HEK293 (cell line): ENCODE results near the gene TMEM250.

Experiments
- CTCF ChIA-PET: fragments of 350-600 bp; formaldehyde crosslinking; extraction: SDS; loops from one replicate; lab custom pipeline; 2021; ENCODE audit warnings: antibody characterized with exemption; lab: Yijun Ruan, JAX
- POLR2A ChIA-PET: fragments of 300-600 bp; formaldehyde crosslinking; extraction: SDS; loops from one replicate; lab custom pipeline; 2020; ENCODE audit warnings: antibody characterized with exemption, inconsistent platforms; lab: Yijun Ruan, JAX
- H3K27ac ChIP-seq: fragments of 200-500 bp; sonication (Bioruptor generic); 2 replicates; pipeline ENCODE4 v1.5.1; 2014; ENCODE audit warnings: low read depth, low read length, control low read depth, inconsistent platforms; ENCODE audit errors: extremely low read depth
- H3K36me3 ChIP-seq, 2 experiments: fragments of 200-500 bp in 1 of 2; sonication (Bioruptor generic) in 1 of 2; 1 replicate in 1 of 2; 2 replicates in 1 of 2; pipeline ENCODE4 v1.5.1; 2014 to 2017; ENCODE audit warnings: inconsistent platforms in 2 of 2, low read length in 2 of 2; ENCODE audit not compliant: control insufficient read depth in 2 of 2, insufficient read depth in 1 of 2
- H3K4me1 ChIP-seq: fragments of 200-500 bp; sonication (Bioruptor generic); 2 replicates; pipeline ENCODE4 v1.5.1; 2014; ENCODE audit warnings: mild to moderate bottlenecking, low read length, inconsistent platforms; ENCODE audit not compliant: control insufficient read depth, insufficient read depth
- H3K4me3 ChIP-seq: 2 replicates; pipeline ENCODE4 v1.5.1; 2011; ENCODE audit warnings: low read depth, mild to moderate bottlenecking, control low read depth, low read length, moderate library complexity
- H3K9me3 ChIP-seq: fragments of 200-500 bp; sonication (Bioruptor generic); 2 replicates; pipeline ENCODE4 v1.5.1; 2014; ENCODE audit warnings: low read depth, low read length, inconsistent platforms; ENCODE audit not compliant: control insufficient read depth, insufficient read depth
- KLF1 ChIP-seq: fragments of 450-650 bp; formaldehyde crosslinking; IDR thresholded peaks from 2 replicates; pipeline ENCODE4 v1.5.1; 2016; ENCODE audit warnings: missing biosample characterization, missing genetic modification characterization
- KLF7 ChIP-seq: fragments of 450-650 bp; formaldehyde crosslinking; IDR thresholded peaks from 2 replicates; pipeline ENCODE4 v1.5.1; 2016; ENCODE audit warnings: missing biosample characterization, missing genetic modification characterization, borderline replicate concordance
- KLF8 ChIP-seq: fragments of 450-650 bp; formaldehyde crosslinking; IDR thresholded peaks from 2 replicates; pipeline ENCODE4 v1.5.1; 2016; ENCODE audit warnings: missing biosample characterization, missing genetic modification characterization
- MZF1 ChIP-seq: fragments of 450-650 bp; formaldehyde crosslinking; IDR thresholded peaks from 2 replicates; pipeline ENCODE4 v1.5.1; 2017; ENCODE audit warnings: missing biosample characterization, missing genetic modification characterization, borderline replicate concordance
- SCRT2 ChIP-seq: fragments of 450-650 bp; formaldehyde crosslinking; IDR thresholded peaks from 2 replicates; pipeline ENCODE4 v1.5.1; 2016; ENCODE audit warnings: missing biosample characterization, missing genetic modification characterization
- SP3 ChIP-seq: fragments of 450-650 bp; formaldehyde crosslinking; IDR thresholded peaks from 2 replicates; pipeline ENCODE4 v1.5.1; 2016; ENCODE audit warnings: missing biosample characterization, missing genetic modification characterization
- ZBTB20 ChIP-seq: fragments of 450-650 bp; formaldehyde crosslinking; IDR thresholded peaks from 2 replicates; pipeline ENCODE4 v1.5.1; 2016; ENCODE audit warnings: missing biosample characterization, missing genetic modification characterization
- ZBTB48 ChIP-seq: fragments of 450-650 bp; formaldehyde crosslinking; IDR thresholded peaks from 2 replicates; pipeline ENCODE4 v1.5.1; 2016; ENCODE audit warnings: missing biosample characterization, missing genetic modification characterization
- ZNF10 ChIP-seq: fragments of 450-650 bp; formaldehyde crosslinking; IDR thresholded peaks from 2 replicates; pipeline ENCODE4 v1.5.1; 2017; ENCODE audit warnings: missing biosample characterization, missing genetic modification characterization
- ZNF121 ChIP-seq: fragments of 450-650 bp; formaldehyde crosslinking; IDR thresholded peaks from 2 replicates; pipeline ENCODE4 v1.5.1; 2016; ENCODE audit warnings: missing biosample characterization, missing genetic modification characterization
- ZNF248 ChIP-seq: fragments of 450-650 bp; formaldehyde crosslinking; IDR thresholded peaks from 2 replicates; pipeline ENCODE4 v1.5.1; 2017; ENCODE audit warnings: missing biosample characterization, missing genetic modification characterization
- ZNF324 ChIP-seq: fragments of 450-650 bp; formaldehyde crosslinking; IDR thresholded peaks from 2 replicates; pipeline ENCODE4 v1.5.1; 2016; ENCODE audit warnings: missing biosample characterization, missing genetic modification characterization
- ZNF394 ChIP-seq: fragments of 450-650 bp; formaldehyde crosslinking; IDR thresholded peaks from 2 replicates; pipeline ENCODE4 v1.5.1; 2016; ENCODE audit warnings: missing biosample characterization, missing genetic modification characterization, mild to moderate bottlenecking, moderate library complexity, borderline replicate concordance
- ZNF521 ChIP-seq: fragments of 450-650 bp; formaldehyde crosslinking; IDR thresholded peaks from 2 replicates; pipeline ENCODE4 v1.5.1; 2017; ENCODE audit warnings: missing biosample characterization, mild to moderate bottlenecking, missing genetic modification characterization
- ZNF529 ChIP-seq: fragments of 450-650 bp; formaldehyde crosslinking; IDR thresholded peaks from 2 replicates; pipeline ENCODE4 v1.5.1; 2017; ENCODE audit warnings: missing genetic modification characterization, missing biosample characterization; ENCODE audit not compliant: insufficient replicate concordance
- ZNF530 ChIP-seq: fragments of 450-650 bp; formaldehyde crosslinking; IDR thresholded peaks from 2 replicates; pipeline ENCODE4 v1.5.1; 2016; ENCODE audit warnings: low read depth, missing biosample characterization, missing genetic modification characterization
- ZNF658 ChIP-seq: fragments of 450-650 bp; formaldehyde crosslinking; IDR thresholded peaks from 2 replicates; pipeline ENCODE4; 2016; ENCODE audit warnings: missing biosample characterization, missing genetic modification characterization
- ZXDB ChIP-seq: fragments of 450-650 bp; formaldehyde crosslinking; IDR thresholded peaks from 2 replicates; pipeline ENCODE4 v1.5.1; 2016; ENCODE audit warnings: missing biosample characterization, missing genetic modification characterization
- TF ChIP-seq, protein P1 (sequence below): fragments of 450-650 bp; formaldehyde crosslinking; IDR thresholded peaks from 2 replicates; pipeline ENCODE4 v1.5.1; 2016; ENCODE audit warnings: missing biosample characterization, missing genetic modification characterization, borderline replicate concordance
- TF ChIP-seq, protein P2 (sequence below): fragments of 450-650 bp; formaldehyde crosslinking; IDR thresholded peaks from 2 replicates; pipeline ENCODE4 v1.5.1; 2016; ENCODE audit warnings: missing biosample characterization, missing genetic modification characterization
- TF ChIP-seq, protein P3 (sequence below): fragments of 450-650 bp; formaldehyde crosslinking; IDR thresholded peaks from 2 replicates; pipeline ENCODE4 v1.5.1; 2016; ENCODE audit warnings: missing biosample characterization, missing genetic modification characterization

TMEM250 gene

GRCh38 chr9:136119883-136120393, 1.3 kb upstream of the TMEM250 start:
- no peak for TF ChIP-seq ZNF248 (tag by site-specific recombination)
- TF ChIP-seq SCRT2 (tag by site-specific recombination) = no peak
- TF ChIP-seq ZNF521 (tag by site-specific recombination) = no peak
- 0 out of 2 replicates have a peak, but pooled peaks have one; percentile 31 for TF ChIP-seq MZF1 (tag by site-specific recombination)
- TF ChIP-seq ZNF121 (tag by site-specific recombination) = peak; percentile 90
- ChIA-PET CTCF (interaction anchor here (0.9 to 6.6 kb wide), 4 partner anchors 14 to 159 kb away, joined by 3 to 95 read pairs (median 5); partner anchors contain the start of gene UBAC1), POLR2A (interaction anchor here (0.8 to 1.4 kb wide), 2 partner anchors 11 to 29 kb away, joined by 7 to 8 read pairs; no protein-coding TSS in a partner anchor)
- Histone ChIP-seq H3K4me3 (no peak overlapping the region), H3K27ac (peak overlapping the region; percentile 97; the same call in 1 of the 2 replicates), H3K9me3 (no peaks in the 10 kb centered on the region), H3K4me1 (0 out of 2 replicates have a peak, but pooled peaks cover 2% of the 10 kb centered on the region), H3K36me3 (peaks cover 0 to 26% of the 10 kb centered on the region in 2 experiments; a peak in 1 of 3 replicates)

DNA sequence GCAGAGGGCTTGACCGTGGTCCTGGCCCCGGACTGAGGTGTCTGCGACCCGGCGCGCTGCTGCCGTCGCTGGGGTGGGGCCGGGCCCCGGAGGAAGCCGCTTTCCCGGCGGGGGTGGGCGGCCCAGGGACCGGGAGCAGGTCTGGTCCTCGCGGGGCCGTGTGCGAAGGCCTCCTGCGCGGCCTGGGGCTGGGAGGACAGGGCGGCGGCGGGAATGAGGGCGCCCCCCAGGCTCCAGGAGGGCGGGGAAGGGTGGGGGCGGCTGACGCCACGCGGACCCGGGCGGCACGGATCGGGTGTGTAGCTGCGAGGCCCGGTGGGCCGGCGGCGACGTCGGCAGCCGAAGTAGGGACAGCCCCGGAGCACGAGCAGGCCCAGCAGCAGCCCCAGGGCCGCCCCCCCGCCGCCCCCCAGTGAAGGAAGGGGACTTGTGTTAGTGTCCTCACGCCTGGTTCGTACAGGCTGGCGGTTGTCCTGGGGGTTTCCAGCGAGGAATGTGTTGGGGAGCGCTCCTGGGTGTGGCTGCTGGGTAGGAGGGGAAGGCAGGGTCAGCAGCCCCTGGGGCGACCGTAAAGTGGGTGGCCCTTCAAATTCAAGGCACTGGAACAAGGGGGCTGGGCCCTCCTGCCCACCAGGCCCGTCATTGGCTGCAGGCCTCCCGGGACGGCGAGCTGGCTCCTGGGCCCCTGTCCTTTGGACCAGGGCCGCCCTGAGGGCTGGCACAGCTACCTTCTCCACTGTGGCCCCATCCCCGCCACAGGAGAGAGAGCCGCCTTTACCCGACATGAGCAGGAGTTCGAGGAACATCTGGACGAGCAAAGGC, 597 bp upstream of the TMEM250 start:
- Histone ChIP-seq H3K9me3 (no peaks in the 10 kb centered on the region), H3K27ac (peak overlapping the region; percentile 97), H3K4me3 (peak overlapping the region; percentile 55), H3K36me3 (peaks cover 0 to 33% of the 10 kb centered on the region in 2 experiments; a peak in 1 of 3 replicates), H3K4me1 (0 out of 2 replicates have a peak, but pooled peaks cover 2% of the 10 kb centered on the region)
- POLR2A ChIA-PET = interaction anchor here (0.8 to 1.4 kb wide), 2 partner anchors 10 to 28 kb away, joined by 7 to 8 read pairs; no protein-coding TSS in a partner anchor
- CTCF ChIA-PET = interaction anchor here (0.9 to 6.6 kb wide), 4 partner anchors 15 to 158 kb away, joined by 3 to 95 read pairs (median 5); partner anchors contain the start of gene UBAC1
- TF ChIP-seq ZNF658 (tag by site-specific recombination) (no peak), ZXDB (tag by site-specific recombination) (0 out of 2 replicates have a peak, but pooled peaks have one; percentile 19), KLF7 (peak; percentile 29; the same call in 1 of the 2 replicates), KLF8 (tag by site-specific recombination) (peak; percentile 43; the same call in 1 of the 2 replicates), ZNF530 (no peak), KLF1 (peak; percentile 94), ZBTB48 (tag by site-specific recombination) (no peak), SP3 (peak; percentile 63), ZNF324 (tag by site-specific recombination) (no peak), ZNF529 (no peak), ZNF10 (tag by site-specific recombination) (no peak), ZBTB20 (tag by site-specific recombination) (peak; percentile 97), ZNF394 (no peak)
- TF ChIP-seq, protein P1, sequence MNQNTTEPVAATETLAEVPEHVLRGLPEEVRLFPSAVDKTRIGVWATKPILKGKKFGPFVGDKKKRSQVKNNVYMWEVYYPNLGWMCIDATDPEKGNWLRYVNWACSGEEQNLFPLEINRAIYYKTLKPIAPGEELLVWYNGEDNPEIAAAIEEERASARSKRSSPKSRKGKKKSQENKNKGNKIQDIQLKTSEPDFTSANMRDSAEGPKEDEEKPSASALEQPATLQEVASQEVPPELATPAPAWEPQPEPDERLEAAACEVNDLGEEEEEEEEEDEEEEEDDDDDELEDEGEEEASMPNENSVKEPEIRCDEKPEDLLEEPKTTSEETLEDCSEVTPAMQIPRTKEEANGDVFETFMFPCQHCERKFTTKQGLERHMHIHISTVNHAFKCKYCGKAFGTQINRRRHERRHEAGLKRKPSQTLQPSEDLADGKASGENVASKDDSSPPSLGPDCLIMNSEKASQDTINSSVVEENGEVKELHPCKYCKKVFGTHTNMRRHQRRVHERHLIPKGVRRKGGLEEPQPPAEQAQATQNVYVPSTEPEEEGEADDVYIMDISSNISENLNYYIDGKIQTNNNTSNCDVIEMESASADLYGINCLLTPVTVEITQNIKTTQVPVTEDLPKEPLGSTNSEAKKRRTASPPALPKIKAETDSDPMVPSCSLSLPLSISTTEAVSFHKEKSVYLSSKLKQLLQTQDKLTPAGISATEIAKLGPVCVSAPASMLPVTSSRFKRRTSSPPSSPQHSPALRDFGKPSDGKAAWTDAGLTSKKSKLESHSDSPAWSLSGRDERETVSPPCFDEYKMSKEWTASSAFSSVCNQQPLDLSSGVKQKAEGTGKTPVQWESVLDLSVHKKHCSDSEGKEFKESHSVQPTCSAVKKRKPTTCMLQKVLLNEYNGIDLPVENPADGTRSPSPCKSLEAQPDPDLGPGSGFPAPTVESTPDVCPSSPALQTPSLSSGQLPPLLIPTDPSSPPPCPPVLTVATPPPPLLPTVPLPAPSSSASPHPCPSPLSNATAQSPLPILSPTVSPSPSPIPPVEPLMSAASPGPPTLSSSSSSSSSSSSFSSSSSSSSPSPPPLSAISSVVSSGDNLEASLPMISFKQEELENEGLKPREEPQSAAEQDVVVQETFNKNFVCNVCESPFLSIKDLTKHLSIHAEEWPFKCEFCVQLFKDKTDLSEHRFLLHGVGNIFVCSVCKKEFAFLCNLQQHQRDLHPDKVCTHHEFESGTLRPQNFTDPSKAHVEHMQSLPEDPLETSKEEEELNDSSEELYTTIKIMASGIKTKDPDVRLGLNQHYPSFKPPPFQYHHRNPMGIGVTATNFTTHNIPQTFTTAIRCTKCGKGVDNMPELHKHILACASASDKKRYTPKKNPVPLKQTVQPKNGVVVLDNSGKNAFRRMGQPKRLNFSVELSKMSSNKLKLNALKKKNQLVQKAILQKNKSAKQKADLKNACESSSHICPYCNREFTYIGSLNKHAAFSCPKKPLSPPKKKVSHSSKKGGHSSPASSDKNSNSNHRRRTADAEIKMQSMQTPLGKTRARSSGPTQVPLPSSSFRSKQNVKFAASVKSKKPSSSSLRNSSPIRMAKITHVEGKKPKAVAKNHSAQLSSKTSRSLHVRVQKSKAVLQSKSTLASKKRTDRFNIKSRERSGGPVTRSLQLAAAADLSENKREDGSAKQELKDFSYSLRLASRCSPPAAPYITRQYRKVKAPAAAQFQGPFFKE (tag by site-specific recombination) = no peak
- TF ChIP-seq, protein P2, sequence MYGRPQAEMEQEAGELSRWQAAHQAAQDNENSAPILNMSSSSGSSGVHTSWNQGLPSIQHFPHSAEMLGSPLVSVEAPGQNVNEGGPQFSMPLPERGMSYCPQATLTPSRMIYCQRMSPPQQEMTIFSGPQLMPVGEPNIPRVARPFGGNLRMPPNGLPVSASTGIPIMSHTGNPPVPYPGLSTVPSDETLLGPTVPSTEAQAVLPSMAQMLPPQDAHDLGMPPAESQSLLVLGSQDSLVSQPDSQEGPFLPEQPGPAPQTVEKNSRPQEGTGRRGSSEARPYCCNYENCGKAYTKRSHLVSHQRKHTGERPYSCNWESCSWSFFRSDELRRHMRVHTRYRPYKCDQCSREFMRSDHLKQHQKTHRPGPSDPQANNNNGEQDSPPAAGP (tag by site-specific recombination) = peak; percentile 25
- TF ChIP-seq, protein P3, sequence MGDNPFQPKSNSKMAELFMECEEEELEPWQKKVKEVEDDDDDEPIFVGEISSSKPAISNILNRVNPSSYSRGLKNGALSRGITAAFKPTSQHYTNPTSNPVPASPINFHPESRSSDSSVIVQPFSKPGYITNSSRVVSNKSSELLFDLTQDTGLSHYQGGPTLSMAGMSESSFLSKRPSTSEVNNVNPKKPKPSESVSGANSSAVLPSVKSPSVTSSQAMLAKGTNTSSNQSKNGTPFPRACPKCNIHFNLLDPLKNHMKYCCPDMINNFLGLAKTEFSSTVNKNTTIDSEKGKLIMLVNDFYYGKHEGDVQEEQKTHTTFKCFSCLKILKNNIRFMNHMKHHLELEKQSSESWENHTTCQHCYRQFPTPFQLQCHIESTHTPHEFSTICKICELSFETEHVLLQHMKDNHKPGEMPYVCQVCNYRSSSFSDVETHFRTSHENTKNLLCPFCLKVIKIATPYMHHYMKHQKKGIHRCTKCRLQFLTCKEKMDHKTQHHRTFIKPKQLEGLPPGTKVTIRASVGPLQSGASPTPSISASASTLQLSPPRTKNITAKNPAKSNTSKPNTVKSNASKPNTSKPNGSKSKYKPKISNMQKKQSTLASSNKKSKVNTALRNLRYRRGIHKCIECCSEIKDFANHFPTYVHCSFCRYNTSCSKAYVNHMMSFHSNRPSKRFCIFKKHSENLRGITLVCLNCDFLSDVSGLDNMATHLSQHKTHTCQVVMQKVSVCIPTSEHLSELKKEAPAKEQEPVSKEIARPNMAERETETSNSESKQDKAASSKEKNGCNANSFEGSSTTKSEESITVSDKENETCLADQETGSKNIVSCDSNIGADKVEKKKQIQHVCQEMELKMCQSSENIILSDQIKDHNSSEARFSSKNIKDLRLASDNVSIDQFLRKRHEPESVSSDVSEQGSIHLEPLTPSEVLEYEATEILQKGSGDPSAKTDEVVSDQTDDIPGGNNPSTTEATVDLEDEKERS (tag by site-specific recombination) = no peak
